ENCODE results near the gene UTF1.
A peak's percentile ranks its signal among the peaks of the same experiment; 100 is the strongest.
"Not testable (repeated sequence)": the region's sequence is repeated elsewhere in the genome, so short reads cannot be mapped to it uniquely, and the experiment has no call there.

Gene UTF1

GRCh38 chr10:133249094-133249780 lies 19.2 kb downstream of the UTF1 start:
- DNase-seq, result no peak

DNA sequence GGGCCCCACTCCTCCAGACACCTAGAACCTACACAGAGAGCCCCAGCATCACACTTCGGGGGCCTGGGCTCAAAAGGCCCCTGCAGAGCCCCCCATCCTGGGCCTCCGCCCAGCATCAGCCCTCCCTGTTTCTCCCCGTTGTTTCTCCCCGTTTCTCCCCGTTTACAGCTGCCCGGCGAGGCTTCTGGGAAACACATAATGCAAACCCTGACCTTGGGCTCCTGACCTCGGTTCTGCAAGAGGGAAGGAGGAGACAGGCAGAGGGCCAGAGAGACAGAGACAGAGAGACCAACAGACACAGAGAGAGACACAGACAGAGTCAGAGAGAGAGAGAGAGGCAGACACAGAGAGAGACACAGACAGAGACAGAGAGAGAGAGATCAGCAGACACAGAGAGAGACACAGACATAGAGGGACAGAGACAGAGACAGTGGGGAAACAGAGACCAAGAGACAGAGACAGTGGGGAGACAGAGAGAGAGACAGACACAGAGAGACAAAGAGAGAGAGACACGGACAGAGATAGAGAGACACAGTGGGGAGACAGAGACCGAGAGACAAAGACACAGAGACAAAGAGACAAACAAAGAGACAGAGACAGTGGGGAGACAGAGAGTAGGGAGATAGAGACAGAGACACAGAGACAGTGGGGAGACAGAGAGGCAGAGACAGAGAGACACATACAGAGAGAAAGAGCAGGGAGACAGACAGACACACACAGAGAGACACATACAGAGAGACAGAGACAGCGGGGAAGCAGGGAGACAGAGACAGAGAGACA lies 20.1 kb downstream of the UTF1 start:
- no peak for DNase-seq

DNA sequence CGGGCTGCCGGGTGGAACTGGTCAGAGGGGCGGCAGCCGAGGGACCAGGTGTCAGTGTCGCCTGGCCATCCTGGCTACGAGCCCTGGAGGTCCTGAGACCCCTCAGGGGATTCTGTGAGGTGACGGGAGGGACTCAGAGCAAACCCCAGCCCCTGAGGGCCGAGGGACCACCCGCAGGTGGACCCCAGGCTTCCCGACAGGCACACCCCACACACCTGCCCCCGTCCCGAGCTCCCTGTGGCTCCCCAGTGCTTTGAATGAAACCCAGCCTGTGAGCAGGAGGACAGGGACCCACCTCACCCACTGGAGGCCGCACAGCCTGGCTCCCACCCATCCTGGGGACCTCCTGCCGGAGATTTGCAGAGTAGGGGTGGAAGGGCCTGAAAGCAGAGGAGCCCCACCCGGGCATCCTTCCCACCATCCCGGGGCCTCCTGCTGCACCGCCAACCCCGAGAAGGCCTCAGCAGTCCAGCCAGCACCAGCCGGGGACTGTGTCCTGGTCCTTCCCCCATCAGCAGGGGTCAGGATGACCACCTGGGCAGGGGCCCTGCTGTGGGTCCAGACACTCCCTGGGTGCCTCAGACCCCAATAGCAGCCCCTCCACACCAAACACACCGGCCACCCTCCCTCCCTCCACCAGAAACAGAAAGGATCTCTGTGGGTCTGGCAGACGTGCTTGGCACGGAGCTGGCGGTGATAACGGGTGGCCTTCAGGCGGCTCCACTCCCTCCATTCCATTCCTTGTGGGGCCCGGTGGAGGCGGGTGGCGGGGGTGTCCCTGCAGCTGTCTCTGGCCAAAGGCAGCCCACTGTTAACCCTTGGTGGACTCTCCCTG lies 21.6 kb downstream of the UTF1 start:
- DNase-seq, result no peak

DNA sequence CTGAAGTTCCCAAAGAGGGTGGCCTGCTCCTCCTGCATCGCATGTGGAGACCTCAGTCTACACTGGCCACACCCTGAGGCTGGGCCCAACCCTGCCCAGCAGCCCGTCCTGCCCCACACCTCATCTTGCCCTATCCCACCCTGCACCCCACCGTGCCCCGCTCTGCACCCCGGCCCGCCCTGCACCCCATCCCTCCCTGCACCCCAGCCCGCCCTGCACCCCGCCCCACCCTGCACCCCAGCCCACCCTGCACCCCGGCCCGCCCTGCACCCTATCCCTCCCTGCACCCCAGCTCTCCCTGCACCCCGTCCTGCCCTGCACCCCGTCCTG lies 22.2 kb downstream of the UTF1 start:
- DNase-seq, result no peak

GRCh38 chr10:133253361-133253955 lies 23.4 kb downstream of the UTF1 start:
- DNase-seq, result no peak

- DNase-seq, result no peak
These were observed 24.6 kb downstream of the UTF1 start for GRCh38 chr10:133254421-133255120.

DNA sequence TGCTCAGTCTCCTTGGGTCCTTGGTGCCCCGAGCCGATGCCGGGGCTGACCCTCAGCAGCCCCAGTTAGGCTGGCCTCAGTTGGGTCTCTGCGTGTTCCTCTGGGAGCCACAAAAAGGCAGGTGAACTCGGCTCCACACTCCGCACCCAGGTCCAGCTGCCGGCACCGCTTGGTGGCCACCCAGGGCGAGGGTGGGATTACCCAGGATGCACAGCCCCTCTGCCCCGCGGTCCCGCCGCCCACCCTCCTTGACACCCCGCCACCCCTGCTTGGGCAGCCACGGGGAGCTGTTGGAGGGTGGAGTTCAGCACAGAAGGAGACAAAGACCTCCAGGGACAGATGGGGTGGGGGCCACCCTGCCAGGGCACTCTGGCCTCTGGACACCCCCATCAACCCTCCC lies 25.3 kb downstream of the UTF1 start:
- no peak for DNase-seq

DNA sequence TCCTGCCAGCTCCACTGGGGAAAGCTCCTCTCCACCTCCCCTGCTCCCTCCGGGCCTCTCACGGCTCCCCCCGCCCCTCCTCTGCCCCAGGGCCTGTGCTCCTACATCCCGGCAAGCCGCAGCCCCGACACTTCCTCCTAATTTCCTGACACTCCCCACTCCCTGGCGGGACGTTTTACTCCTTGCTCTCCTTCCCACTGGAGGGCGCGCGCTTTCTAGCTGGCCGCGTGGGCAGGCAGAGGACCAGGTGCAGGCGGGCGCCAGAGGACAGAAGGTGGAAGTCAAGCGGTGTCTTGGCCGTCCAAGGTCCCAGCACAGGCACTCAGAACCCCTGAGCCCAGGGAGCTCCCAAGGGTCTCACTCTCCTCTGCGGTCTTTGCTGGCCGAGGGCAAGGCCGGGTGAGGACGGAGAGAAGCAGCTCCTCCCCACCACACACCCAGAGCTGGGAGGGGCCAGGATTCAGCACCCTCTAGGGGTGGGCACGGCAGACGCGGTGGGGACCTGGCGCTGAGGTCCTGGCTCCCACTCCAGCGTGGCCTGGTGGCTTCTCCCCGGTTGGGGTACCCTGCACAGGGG lies 27.6 kb downstream of the UTF1 start:
- no peak for DNase-seq

DNA sequence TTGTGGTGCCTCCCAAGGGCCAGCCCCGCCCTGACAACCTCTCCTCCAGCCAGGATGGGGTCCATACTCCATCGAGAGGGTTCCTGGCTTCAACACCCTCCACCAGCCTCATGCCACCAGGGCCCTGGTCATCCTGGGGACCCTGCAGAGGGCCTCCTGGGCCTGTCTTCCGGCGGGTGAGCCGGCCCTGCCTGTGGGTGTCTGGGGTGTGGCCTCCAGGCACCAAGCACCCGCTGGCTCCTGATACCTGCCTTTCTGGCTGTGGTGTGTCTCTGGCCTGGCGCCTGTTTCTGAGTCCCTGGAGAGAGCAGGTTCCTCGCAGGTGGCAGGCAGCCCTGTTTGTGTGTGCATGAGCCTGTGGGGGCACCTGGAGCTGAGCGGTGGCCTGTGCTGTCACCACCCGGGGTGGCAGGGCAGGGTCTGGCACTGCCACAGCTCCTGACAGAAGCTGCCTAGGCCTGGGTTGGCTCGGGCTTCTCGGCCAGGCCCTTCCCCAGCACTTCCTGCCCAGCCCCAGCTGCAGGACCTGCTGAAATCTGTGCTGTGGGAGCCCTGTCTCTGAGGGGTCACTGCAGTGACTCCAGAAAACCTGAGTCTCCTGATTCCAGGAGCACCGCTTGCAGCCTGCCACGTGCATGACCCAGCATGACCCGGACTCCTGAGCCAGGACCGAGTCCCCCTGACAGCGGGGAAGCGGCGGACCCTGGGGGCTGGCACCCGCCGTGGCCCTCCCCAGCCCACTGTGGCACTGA lies 28.2 kb downstream of the UTF1 start:
- no peak for DNase-seq

- DNase-seq, result no peak
These were observed 29.0 kb downstream of the UTF1 start for GRCh38 chr10:133258818-133259601.

- DNase-seq, result no peak
These were observed 29.6 kb downstream of the UTF1 start for GRCh38 chr10:133259602-133259989.

- DNase-seq, result peak; percentile 21
These were observed 31.1 kb downstream of the UTF1 start for GRCh38 chr10:133260895-133261725.

DNA sequence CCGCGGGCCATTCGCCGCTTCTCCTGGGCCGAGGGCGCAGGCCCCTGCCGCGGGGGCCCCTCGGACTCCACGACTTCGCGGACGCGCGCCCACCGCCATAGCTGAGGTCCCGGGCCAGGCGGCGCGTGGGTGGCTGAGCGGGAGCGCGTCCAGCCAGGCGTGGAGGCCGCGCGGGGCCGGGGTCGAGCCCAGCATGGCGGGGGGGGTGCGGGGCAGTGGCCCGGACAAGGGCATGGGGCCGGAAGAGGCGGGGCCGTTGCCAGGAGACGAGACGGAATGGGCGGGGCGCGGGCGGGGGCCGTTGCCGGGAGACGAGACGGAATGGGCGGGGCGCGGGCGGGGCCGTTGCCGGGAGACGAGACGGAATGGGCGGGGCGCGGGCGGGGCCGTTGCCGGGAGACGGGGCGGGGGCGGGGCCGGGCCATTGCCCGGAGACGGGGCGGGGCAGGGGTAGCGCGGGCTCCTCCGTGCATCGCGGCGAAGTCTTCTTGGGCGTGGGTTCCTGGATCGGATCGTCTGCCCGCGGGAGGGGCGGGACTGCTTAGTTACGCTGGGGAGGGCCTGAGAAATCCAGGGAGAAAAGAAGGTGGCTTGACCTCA lies 31.8 kb downstream of the UTF1 start:
- peak; percentile 79 for DNase-seq

GRCh38 chr10:133262696-133263095 lies 32.7 kb downstream of the UTF1 start:
- peak; percentile 88 for DNase-seq

GRCh38 chr10:133263674-133264073 lies 33.7 kb downstream of the UTF1 start:
- no peak for DNase-seq

GRCh38 chr10:133264461-133264860 lies 34.4 kb downstream of the UTF1 start:
- DNase-seq, result no peak

- DNase-seq, result not testable (repeated sequence)
These were observed 35.0 kb downstream of the UTF1 start for GRCh38 chr10:133265052-133265451.

GRCh38 chr10:133266056-133266795 lies 36.2 kb downstream of the UTF1 start:
- DNase-seq, result no peak

DNA sequence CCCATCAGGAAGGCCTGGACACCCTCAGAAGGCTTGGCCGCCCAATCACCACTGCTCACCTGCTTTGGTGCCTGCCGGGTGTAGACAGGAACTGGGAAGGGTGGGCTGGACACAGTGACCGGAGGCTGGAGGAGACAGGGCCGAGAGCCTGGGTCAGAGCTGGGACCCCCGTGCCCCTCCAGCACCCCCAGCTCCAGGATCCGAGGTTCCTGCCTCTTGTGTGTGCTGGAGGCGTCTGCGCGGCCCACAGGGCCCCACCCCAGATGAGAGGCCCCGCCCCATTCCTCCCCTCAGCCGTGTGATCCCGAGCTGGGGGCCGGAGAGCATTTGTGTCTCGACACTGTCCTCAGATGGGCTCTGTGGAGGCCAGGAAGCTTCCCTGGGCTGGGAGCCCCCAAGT lies 37.3 kb downstream of the UTF1 start:
- DNase-seq, result no peak
